D721Med (cell line): Measurements from ENCODE around the gene CRTAC1.

ENCODE experiments used
- DNase-seq: peaks from one replicate; pipeline ENCODE4 v3.0.0; 2011; ENCODE audit warnings: low spot score; ENCODE audit not compliant: insufficient read length
- FAIRE-seq: peaks from 2 replicates; lab custom pipeline; 2011; peaks lifted over from hg19 to GRCh38; lab: Jason Lieb, UNC
- TF ChIP-seq, protein P1 (sequence below): IDR thresholded peaks from 2 replicates; pipeline ENCODE4 v1.5.1; 2012; ENCODE audit warnings: mild to moderate bottlenecking, control low read depth; ENCODE audit not compliant: insufficient read depth; ENCODE audit errors: missing control alignments

CRTAC1 gene

DNA sequence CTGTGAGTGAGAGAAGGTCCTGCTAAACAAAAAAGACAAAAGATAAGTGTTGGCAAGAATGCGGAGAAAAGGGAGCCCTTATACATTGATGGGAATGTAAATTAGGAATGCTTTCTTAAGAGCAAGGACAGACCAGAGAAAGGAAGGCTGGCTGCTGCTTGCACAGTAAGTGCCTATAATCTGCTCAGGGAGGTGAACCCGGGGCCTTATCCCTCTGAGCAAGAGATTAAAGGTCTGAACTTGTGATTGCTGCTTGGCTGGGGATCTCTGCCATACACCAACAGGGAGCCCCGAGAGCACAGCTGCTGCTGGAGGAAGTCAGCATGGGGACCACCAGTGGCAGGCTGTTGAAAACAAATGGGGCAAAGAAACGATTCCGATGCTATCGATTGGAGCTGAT is 32.0 kb upstream of the CRTAC1 start:
- DNase-seq (peak; percentile 31), FAIRE-seq (peak; percentile 6)
- TF ChIP-seq, protein P1, sequence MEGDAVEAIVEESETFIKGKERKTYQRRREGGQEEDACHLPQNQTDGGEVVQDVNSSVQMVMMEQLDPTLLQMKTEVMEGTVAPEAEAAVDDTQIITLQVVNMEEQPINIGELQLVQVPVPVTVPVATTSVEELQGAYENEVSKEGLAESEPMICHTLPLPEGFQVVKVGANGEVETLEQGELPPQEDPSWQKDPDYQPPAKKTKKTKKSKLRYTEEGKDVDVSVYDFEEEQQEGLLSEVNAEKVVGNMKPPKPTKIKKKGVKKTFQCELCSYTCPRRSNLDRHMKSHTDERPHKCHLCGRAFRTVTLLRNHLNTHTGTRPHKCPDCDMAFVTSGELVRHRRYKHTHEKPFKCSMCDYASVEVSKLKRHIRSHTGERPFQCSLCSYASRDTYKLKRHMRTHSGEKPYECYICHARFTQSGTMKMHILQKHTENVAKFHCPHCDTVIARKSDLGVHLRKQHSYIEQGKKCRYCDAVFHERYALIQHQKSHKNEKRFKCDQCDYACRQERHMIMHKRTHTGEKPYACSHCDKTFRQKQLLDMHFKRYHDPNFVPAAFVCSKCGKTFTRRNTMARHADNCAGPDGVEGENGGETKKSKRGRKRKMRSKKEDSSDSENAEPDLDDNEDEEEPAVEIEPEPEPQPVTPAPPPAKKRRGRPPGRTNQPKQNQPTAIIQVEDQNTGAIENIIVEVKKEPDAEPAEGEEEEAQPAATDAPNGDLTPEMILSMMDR, result no peak

DNA sequence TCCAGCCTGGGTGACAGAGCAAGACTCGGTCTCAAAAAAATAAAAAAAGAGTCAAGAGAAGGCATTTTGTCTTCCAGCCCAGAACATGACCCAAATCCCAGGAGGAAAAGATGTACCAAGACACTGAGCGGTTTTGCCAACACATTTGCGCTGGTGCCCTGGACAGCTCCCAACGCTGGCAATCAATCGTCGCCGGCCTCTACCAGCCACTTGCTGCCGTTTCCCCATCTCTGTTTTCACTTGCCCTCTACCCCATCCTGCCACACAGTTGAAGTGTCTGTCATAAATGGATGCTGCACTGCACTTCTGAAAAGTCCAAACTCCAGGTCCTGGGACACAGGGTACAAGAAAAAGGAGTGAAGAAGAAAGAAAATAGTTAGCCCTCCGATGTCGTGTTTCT is 29.7 kb upstream of the CRTAC1 start:
- TF ChIP-seq, protein P1, result no peak
- FAIRE-seq, result no peak
- DNase-seq, result no peak

DNA sequence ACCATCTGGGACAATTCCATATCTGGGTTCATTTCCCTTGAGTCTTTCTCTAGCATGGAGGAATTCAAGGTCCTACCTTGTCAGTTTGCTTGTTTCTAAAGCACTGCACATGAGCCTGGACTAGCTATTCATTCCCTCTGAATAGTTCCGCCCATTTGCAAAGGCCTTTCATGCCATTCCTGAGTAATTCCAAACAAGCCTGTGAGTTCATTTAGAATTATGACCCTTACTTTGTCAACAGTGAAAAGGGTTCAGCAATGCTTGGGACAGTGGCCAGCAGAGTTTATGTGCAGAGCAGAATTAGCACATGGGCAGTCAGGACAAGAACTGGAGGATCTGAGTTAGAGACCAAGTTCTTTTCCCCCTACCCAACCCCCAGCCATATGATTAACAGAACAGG is 27.9 kb upstream of the CRTAC1 start:
- FAIRE-seq (no peak), DNase-seq (no peak)
- TF ChIP-seq, protein P1, result no peak

DNA sequence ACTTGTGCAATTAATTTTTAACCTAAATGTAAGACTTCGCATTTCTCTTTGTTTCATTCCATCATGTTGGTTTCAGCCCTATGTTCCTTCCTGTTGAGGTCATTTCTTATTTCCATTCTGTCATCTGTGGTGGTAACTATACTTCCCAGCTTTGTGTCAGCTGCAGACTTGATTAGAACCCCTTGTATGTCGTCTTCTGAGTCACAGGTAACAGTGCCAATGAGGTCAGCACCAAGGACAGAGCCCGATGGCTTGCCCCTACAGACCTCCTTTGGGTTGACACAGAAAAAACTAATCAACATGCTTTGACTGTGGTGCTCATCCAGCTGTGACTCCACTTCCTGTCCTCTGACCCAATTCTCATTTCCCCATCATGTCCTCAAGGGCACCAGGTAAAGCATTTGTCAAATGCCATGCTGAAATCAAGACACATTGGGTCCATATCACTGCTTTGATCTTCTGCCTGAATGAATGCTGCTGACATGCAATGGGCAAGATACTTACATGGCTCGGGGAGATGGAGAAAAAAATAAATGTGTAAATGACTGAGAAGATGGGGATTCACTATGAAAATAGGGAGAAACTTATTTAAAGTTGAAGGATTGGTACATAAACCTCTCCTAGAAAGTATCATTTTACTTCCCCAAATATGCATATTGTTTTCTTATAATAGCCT is 25.6 kb upstream of the CRTAC1 start:
- DNase-seq (no peak), FAIRE-seq (no peak)
- TF ChIP-seq, protein P1, result no peak

DNA sequence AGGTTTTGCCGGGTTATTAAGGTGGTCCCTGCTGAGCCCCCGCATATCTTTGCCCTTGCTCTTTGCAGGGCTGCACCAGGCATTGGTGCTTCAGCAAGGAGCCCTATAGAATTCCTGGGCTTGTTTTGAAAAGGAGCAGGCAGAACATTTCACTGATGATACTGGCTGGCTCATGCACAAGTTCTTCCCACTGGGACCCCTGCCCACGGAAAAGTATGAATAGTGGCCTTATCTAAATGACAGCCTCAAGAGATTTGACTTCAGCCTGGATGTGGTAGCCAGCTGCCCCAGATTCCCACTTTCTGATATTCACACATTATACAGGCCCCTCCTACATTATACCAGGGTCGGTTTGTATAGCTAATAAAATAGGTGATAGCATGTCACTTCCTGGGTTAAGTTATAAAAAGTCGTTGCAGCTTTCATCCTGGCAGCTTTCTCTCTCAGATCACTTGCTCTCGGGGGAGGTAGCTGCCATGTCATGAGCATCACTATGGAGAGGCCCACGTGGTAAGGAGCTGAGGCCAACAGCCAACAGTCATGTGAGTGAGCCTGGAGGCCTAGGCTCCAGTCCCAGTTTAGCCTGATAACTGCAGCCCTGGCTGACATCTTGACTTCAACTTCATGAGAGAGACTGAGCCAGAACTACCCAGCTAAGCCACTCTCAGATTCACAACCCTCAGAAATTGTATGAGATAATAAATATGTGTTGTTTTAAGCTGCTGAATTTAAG is 16.8 kb upstream of the CRTAC1 start:
- FAIRE-seq (no peak), DNase-seq (no peak)
- TF ChIP-seq, protein P1, result no peak

DNA sequence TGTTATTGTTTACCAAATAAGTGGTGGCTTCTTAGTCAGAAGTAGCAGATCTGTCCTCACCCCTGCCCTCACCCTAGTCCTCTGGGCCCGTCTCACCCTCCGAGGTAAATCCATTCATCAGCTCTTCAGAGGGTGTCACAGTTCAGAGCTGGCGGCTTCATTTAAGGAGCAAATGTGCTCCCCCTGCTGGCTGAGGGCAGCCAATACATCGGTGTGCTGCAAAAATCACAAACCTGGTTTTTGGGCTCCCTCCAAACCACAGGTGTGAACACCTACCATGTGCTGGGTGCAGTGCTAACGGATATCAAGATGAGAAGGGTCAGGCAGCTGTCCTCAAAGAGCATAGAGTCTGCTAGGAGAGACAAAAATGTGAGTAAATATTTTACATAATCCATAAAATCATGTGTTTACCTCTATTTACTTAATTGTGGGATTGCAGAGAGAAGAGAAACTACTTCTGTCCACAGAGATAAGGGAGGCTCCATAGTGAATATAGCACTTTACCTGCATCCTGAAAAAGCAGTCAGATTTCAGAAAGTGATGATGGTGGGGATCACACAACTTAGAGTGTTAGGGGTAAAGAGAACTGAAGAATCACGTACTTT is 15.5 kb upstream of the CRTAC1 start:
- FAIRE-seq, result no peak
- DNase-seq, result peak; percentile 40

More for the DNA sequence above, 15.5 kb upstream of the CRTAC1 start:
- TF ChIP-seq, protein P1, result peak; percentile 89
